WTC11 (cell line): ENCODE results near the gene UBP1. TPM values are rescaled to one million over a fixed set of nuclear protein-coding genes. Genes with fewer than 3 reads are reported as not detected.

Source experiments
- ATAC-seq: fragments of 200-7000 bp; cut with Tn5 transposase; 2 replicates; pipeline ENCODE4 v1.10.0; 2021; ENCODE audit warnings: mild to moderate bottlenecking, moderate library complexity
- CTCF ChIA-PET: fragments of 300-600 bp; sonication (Branson Sonifier 250); formaldehyde crosslinking; loops from one replicate; lab custom pipeline; 2021; ENCODE audit warnings: antibody characterized with exemption; lab: Charles Lee
- POLR2A ChIA-PET: fragments of 350-600 bp; sonication (Branson Sonifier 250); formaldehyde crosslinking; loops from one replicate; lab custom pipeline; 2021; ENCODE audit warnings: antibody characterized with exemption; lab: Charles Lee
- DNase-seq: peaks from one replicate; pipeline ENCODE4 v3.0.0; 2021; ENCODE audit warnings: low spot score
- H3K27ac Mint-ChIP-seq: 2 replicates; pipeline ENCODE4 v1.8.0; 2021; ENCODE audit warnings: mixed read lengths
- H3K27me3 Mint-ChIP-seq: 2 replicates; pipeline ENCODE4 v1.8.0; 2021; ENCODE audit warnings: low read depth, mild to moderate bottlenecking, moderate library complexity, mixed read lengths
- H3K36me3 Mint-ChIP-seq: 2 replicates; pipeline ENCODE4 v1.8.0; 2021; ENCODE audit warnings: mixed read lengths
- H3K4me1 Mint-ChIP-seq: 2 replicates; pipeline ENCODE4 v1.8.0; 2022; ENCODE audit warnings: mixed read lengths
- H3K4me3 Mint-ChIP-seq: 2 replicates; pipeline ENCODE4 v1.8.0; 2021; ENCODE audit warnings: mild to moderate bottlenecking, moderate library complexity, mixed read lengths
- H3K9me3 Mint-ChIP-seq: 2 replicates; pipeline ENCODE4 v1.8.0; 2021; ENCODE audit warnings: mixed read lengths
- ARID4B ChIP-seq: sonication (generic); formaldehyde crosslinking; IDR thresholded peaks from 2 replicates; pipeline ENCODE4 v1.8.0; 2023; ENCODE audit warnings: missing genetic modification reagents, mild to moderate bottlenecking, borderline replicate concordance
- CDX4 ChIP-seq: fragments of 250-450 bp; sonication (Bioruptor Pico); IDR thresholded peaks from 2 replicates; pipeline ENCODE4 v1.9.0; 2021; ENCODE audit warnings: moderate library complexity, mild to moderate bottlenecking, inconsistent platforms, borderline replicate concordance
- CREB1 ChIP-seq: sonication (generic); formaldehyde crosslinking; IDR thresholded peaks from 2 replicates; pipeline ENCODE4 v1.8.0; 2023; ENCODE audit warnings: mild to moderate bottlenecking, missing genetic modification reagents
- IRF2 ChIP-seq: sonication (generic); formaldehyde crosslinking; IDR thresholded peaks from 2 replicates; pipeline ENCODE4 v1.8.0; 2022; ENCODE audit warnings: low read depth, missing genetic modification reagents, borderline replicate concordance
- MXD4 ChIP-seq: fragments of 250-450 bp; sonication (Bioruptor Pico); IDR thresholded peaks from 2 replicates; pipeline ENCODE4 v1.8.0; 2021; ENCODE audit warnings: mild to moderate bottlenecking, moderate library complexity, borderline replicate concordance
- MYBL2 ChIP-seq: sonication (generic); formaldehyde crosslinking; IDR thresholded peaks from 2 replicates; pipeline ENCODE4 v1.8.1; 2023; ENCODE audit warnings: mild to moderate bottlenecking, moderate library complexity, missing genetic modification reagents
- NFATC4 ChIP-seq: fragments of 250-450 bp; sonication (Bioruptor Pico); IDR thresholded peaks from 2 replicates; pipeline ENCODE4 v1.9.0; 2021; ENCODE audit warnings: mild to moderate bottlenecking
- NR1H2 ChIP-seq: sonication (generic); formaldehyde crosslinking; IDR thresholded peaks from 2 replicates; pipeline ENCODE4 v1.9.0; 2021; ENCODE audit warnings: mild to moderate bottlenecking, moderate library complexity, missing genetic modification reagents
- PREB ChIP-seq: sonication (generic); formaldehyde crosslinking; IDR thresholded peaks from 2 replicates; pipeline ENCODE4 v1.8.1; 2022; ENCODE audit warnings: mild to moderate bottlenecking, missing genetic modification reagents, moderate library complexity, borderline replicate concordance
- RELA ChIP-seq: sonication (generic); formaldehyde crosslinking; IDR thresholded peaks from 2 replicates; pipeline ENCODE4 v1.8.1; 2022; ENCODE audit warnings: missing genetic modification reagents, mild to moderate bottlenecking, borderline replicate concordance
- STAT6 ChIP-seq: sonication (generic); formaldehyde crosslinking; conservative IDR thresholded peaks from 2 replicates; pipeline ENCODE4 v1.8.1; 2023; ENCODE audit warnings: mild to moderate bottlenecking, low read depth, missing genetic modification reagents, moderate library complexity
- ZBTB21 ChIP-seq: sonication (generic); formaldehyde crosslinking; IDR thresholded peaks from 2 replicates; pipeline ENCODE4 v1.8.1; 2023; ENCODE audit warnings: mild to moderate bottlenecking, missing genetic modification reagents, borderline replicate concordance
- ZNF232 ChIP-seq: sonication (generic); formaldehyde crosslinking; IDR thresholded peaks from 2 replicates; pipeline ENCODE4 v1.8.0; 2022; ENCODE audit warnings: mild to moderate bottlenecking, missing genetic modification reagents
- total RNA-seq: library from RNA; stranded (reverse); gene quantifications from 3 replicates; pipeline ENCODE4 v1.2.3, GENCODE V29; 2021
- TF ChIP-seq, protein P1 (sequence below): fragments of 200-600 bp; IDR thresholded peaks from 2 replicates; pipeline ENCODE4 v1.8.0; 2022; ENCODE audit warnings: antibody characterized with exemption
- TF ChIP-seq, protein P2 (sequence below): sonication (generic); formaldehyde crosslinking; IDR thresholded peaks from 2 replicates; pipeline ENCODE4 v1.8.1; 2023; ENCODE audit warnings: mild to moderate bottlenecking, missing genetic modification reagents
- TF ChIP-seq, protein P3 (sequence below): sonication (generic); formaldehyde crosslinking; IDR thresholded peaks from 2 replicates; pipeline ENCODE4 v1.8.0; 2022; ENCODE audit warnings: mild to moderate bottlenecking, missing genetic modification reagents

The UBP1 gene
- total RNA-seq, 1 experiment from 2014 or later, result 72.6 TPM

GRCh38 chr3:33403756-33404155 is 36.4 kb downstream of the UBP1 start (continued):
- no peak for TF ChIP-seq ARID4B
- TF ChIP-seq, protein P1, sequence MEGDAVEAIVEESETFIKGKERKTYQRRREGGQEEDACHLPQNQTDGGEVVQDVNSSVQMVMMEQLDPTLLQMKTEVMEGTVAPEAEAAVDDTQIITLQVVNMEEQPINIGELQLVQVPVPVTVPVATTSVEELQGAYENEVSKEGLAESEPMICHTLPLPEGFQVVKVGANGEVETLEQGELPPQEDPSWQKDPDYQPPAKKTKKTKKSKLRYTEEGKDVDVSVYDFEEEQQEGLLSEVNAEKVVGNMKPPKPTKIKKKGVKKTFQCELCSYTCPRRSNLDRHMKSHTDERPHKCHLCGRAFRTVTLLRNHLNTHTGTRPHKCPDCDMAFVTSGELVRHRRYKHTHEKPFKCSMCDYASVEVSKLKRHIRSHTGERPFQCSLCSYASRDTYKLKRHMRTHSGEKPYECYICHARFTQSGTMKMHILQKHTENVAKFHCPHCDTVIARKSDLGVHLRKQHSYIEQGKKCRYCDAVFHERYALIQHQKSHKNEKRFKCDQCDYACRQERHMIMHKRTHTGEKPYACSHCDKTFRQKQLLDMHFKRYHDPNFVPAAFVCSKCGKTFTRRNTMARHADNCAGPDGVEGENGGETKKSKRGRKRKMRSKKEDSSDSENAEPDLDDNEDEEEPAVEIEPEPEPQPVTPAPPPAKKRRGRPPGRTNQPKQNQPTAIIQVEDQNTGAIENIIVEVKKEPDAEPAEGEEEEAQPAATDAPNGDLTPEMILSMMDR, result no peak
- TF ChIP-seq, protein P2, sequence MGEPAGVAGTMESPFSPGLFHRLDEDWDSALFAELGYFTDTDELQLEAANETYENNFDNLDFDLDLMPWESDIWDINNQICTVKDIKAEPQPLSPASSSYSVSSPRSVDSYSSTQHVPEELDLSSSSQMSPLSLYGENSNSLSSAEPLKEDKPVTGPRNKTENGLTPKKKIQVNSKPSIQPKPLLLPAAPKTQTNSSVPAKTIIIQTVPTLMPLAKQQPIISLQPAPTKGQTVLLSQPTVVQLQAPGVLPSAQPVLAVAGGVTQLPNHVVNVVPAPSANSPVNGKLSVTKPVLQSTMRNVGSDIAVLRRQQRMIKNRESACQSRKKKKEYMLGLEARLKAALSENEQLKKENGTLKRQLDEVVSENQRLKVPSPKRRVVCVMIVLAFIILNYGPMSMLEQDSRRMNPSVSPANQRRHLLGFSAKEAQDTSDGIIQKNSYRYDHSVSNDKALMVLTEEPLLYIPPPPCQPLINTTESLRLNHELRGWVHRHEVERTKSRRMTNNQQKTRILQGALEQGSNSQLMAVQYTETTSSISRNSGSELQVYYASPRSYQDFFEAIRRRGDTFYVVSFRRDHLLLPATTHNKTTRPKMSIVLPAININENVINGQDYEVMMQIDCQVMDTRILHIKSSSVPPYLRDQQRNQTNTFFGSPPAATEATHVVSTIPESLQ (CRISPR knock-in tag), result no peak

DNA sequence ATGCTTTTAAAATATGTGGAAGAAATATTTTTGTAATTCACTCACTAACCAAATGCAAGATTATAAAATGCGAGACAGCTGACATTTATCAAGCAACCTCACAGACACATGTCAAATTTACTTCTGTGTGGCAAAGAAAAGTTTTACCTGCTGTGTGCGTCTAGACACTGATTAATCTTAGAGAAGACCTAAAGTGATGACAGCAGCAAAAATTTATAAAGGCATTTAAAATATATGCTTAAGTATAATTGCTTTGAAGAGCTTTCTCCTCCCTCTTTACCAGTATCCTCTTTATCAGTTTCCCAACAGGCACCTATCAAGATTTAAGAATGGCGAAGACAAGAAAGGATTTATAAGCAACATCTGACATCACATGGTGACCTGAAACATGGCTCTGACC is 37.3 kb downstream of the UBP1 start:
- no peak for TF ChIP-seq ZNF232 (CRISPR knock-in tag)
- TF ChIP-seq, protein P2 (CRISPR knock-in tag), result no peak
- DNase-seq (no peak), ATAC-seq (no peak)
- H3K4me3 Mint-ChIP-seq, result no peak overlapping the region
- POLR2A ChIA-PET, result no interaction called here
- no peaks in the 10 kb centered on the region for H3K4me1 Mint-ChIP-seq
- H3K27ac Mint-ChIP-seq, result no peak overlapping the region
- no peaks in the 10 kb centered on the region for H3K9me3 Mint-ChIP-seq
- H3K36me3 Mint-ChIP-seq, result peaks cover 74% of the 10 kb centered on the region
- no peaks in the 10 kb centered on the region for H3K27me3 Mint-ChIP-seq
- CTCF ChIA-PET, result no interaction called here

- POLR2A ChIA-PET, result no interaction called here
- Mint-ChIP-seq H3K27me3 (no peaks in the 10 kb centered on the region), H3K36me3 (peaks cover 74% of the 10 kb centered on the region), H3K4me3 (no peak overlapping the region), H3K27ac (no peak overlapping the region), H3K4me1 (no peaks in the 10 kb centered on the region), H3K9me3 (no peaks in the 10 kb centered on the region)
- no peak for ATAC-seq
- CTCF ChIA-PET, result interaction anchor here (0.9 kb wide), 1 partner anchor 270 kb away, joined by 3 read pairs; no protein-coding TSS in a partner anchor
- DNase-seq, result no peak
- no peak for TF ChIP-seq NR1H2 (CRISPR knock-in tag)
- no peak for TF ChIP-seq NFATC4 (CRISPR knock-in tag)
- TF ChIP-seq, protein P3, sequence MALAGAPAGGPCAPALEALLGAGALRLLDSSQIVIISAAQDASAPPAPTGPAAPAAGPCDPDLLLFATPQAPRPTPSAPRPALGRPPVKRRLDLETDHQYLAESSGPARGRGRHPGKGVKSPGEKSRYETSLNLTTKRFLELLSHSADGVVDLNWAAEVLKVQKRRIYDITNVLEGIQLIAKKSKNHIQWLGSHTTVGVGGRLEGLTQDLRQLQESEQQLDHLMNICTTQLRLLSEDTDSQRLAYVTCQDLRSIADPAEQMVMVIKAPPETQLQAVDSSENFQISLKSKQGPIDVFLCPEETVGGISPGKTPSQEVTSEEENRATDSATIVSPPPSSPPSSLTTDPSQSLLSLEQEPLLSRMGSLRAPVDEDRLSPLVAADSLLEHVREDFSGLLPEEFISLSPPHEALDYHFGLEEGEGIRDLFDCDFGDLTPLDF (CRISPR knock-in tag), result no peak
- no peak for TF ChIP-seq IRF2 (CRISPR knock-in tag)
- no peak for TF ChIP-seq CREB1 (CRISPR knock-in tag)
- TF ChIP-seq MXD4 (CRISPR knock-in tag), result no peak
- no peak for TF ChIP-seq CDX4 (CRISPR knock-in tag)
- TF ChIP-seq ZBTB21 (CRISPR knock-in tag), result no peak
- no peak for TF ChIP-seq MYBL2 (CRISPR knock-in tag)
- TF ChIP-seq PREB (CRISPR knock-in tag), result no peak
- no peak for TF ChIP-seq STAT6 (CRISPR knock-in tag)
- no peak for TF ChIP-seq RELA (CRISPR knock-in tag)
These were observed 38.4 kb downstream of the UBP1 start for GRCh38 chr3:33401781-33402180.
